ENCODE data around the gene TRPV3.

GRCh38 chr17:3583456-3583855 is 25.8 kb upstream of the TRPV3 start:
- TF ChIP-seq CTCF (conservative IDR thresholded peaks at IDR 0.05; ENCODE audit: low read depth in 2 of 2) (peak in 1 of 2 experiments; percentile 38; a peak in 2 of 4 replicates), EZH2 (IDR thresholded peaks at IDR 0.05; ENCODE audit: low read depth, unreplicated experiment) (no peak), EZH2phosphoT487 (IDR thresholded peaks at IDR 0.05; ENCODE audit: unreplicated experiment) (no peak), POLR2AphosphoS5 (IDR thresholded peaks at IDR 0.05; ENCODE audit: low read depth) (no peak), REST (IDR thresholded peaks at IDR 0.05; ENCODE audit: unreplicated experiment) (no peak), NANOG (IDR thresholded peaks at IDR 0.05; ENCODE audit: borderline replicate concordance) (no peak)
